NCI-H2107 treated with DMSO at 0.1 percent for 48 hours (cell line): ENCODE measurements around the gene SULF2.

Source experiments
- DNase-seq: peaks from one replicate; lab custom pipeline; 2025; ENCODE audit not compliant: unreplicated experiment; lab: John Stamatoyannopoulos, UW

Gene SULF2

DNA sequence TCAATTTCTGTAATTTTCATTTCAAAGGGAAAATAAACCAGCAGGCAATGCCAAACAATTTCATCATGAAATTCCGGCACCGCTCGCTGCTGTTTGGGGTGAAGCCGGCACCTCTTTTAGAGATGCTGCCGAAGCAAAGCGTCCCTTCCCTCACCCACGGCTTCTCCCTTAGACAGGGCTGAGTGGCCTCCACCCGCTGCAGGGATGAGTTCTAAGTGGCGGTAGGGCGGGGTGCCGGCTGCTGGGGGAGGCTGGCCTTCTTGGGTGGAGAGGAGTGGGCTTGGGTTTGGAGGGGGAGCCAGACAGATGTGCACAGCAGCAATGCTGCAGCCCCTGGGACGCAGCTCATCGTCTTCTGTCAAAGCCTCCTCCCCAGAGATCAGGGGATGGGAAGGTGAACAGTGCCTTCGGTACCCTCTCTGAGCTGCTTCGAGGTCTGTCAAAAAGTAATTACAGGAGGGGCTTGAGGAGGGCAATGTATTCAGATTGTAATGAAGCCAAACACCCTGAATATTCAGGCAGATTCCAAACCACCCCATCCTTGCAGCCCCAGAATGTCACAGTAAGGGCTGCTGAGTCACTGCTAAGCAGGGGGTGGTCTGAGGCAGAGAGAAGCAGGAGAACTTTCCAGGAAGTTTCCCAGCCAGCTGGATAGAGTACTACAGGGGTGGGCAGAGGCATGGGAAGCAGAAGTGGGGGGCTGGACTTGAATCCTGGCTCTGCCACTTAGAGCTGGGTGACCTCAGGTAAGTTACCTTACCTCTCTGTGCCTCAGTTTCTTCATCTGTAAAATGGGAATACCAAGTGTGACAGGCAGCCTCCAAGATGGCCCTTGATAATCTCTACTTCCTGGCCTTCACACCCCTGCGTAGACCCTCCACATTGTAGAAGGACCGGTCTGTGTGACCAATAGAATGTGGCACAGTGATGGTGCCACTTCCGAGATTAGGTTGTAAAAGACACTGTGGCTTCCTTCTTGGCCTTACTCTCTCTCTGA, 96.6 kb downstream of the SULF2 start:
- DNase-seq, result no peak

DNA sequence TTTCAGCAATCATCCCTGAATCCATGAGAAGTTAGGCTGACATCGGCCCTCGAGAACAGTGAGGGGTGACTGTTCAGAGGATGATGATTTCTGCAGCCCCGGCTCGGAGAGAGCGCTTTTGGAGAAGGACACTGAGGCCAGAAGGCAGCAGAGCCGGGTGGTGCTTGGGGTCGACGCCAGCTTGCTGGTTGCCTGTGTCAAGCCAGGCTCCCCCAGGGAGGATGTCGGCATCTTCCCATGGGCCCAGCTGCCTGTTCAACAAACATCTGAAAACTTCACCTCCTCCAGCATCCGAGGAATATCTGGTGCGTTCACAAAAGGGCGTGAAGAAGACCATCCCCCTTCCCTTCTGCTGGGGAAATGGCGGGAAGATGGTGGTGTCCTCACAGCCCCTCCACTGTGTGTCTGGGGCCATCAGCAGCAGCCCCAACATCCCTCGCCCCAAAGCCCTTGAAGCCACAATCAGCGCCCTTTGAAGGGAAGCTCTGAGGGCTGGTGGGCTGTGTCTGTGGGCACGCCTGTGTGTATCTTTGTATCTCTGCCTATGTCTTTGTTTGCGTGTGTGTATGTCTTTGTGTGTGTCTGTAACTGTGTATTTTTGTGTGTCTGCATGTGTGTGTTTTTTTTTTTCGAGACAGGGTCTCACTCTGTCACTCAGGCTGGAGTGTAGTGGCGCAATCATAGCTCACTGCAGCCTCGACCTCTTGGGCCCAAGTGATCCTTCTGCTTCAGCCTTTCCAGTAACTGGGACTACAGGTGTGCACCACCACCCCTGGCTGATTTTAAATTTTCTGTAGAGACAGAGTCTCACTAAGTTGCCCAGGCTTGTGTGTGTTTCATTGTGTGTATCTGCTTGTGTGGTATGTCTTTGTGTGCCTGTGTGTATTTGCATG, 97.9 kb downstream of the SULF2 start:
- DNase-seq, result no peak

DNA sequence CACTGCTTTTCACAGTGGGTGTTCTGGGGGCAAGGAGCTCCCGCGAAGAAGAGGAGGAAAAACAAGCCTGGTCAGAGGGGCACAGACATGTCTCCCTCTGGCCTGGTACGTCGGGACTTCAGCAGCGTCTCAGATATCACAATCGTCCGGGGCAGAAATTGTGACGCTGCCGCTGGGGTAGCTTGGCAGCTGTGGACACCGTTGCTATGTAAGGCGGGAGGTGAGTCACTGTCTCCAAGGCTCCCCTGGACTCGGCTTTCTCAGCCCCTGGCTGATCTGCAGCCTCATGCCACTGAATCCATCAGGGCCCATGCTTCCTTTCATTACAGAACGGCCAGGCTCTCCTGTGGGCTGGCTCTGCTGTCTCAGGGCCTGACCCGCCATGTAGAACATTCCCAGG, 98.7 kb downstream of the SULF2 start:
- DNase-seq, result no peak

DNA sequence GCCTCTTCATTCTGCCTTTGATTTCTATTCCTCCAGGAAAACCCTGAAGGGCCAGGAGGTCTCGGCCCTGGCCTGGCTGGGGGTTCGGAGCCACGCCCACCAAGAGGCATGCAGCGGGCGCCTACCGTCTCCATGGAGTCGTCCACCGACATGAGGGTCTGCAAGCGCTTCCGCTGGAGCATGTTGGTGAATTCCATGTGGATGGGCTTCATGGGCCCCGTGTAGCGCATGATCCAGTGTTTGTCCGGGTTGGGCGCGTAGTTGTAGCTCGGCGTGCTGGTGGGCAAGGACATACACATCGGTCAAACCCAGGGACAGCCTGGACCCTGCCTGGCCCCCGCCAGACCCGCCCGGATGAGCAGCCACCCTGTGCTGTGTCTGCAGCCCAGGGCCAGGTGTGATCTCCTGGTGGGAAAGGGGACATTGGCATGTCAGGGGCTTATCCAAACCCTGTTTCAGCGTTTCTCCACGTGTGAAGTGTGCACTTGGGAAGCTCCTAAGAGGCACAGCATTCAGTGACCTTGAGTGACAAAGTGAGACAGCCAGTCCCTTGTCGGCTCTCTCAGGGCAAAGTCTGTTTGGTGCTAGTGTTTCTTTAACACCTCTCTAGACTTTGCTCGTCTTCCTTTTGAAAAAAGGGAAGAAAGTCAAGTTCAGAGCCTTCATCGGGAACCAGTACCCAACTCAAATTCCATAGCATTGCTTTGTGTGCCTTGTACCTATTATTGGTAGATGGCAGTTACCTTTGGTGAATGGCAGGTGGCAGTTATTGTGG, 100.8 kb downstream of the SULF2 start:
- no peak for DNase-seq

DNA sequence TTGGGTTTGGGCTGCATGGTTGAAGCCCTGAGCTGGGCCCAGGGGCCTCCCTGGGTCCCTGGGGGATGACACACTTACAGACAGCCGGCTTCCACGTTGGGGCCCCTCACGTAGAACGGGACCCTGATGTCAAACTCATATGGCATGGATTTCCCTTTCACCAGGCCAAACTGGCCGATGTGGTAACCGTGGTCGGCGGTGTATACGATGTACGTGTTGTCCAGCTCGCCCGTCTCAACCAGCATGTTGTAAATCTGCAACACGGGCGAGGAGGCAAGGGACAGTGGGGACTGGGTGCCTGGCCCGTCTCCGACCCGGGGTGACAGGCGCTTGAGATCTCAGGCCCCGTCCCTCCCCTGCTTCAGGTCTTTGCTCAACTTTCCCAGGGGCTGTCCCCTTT, 102.4 kb downstream of the SULF2 start:
- DNase-seq, result no peak

DNA sequence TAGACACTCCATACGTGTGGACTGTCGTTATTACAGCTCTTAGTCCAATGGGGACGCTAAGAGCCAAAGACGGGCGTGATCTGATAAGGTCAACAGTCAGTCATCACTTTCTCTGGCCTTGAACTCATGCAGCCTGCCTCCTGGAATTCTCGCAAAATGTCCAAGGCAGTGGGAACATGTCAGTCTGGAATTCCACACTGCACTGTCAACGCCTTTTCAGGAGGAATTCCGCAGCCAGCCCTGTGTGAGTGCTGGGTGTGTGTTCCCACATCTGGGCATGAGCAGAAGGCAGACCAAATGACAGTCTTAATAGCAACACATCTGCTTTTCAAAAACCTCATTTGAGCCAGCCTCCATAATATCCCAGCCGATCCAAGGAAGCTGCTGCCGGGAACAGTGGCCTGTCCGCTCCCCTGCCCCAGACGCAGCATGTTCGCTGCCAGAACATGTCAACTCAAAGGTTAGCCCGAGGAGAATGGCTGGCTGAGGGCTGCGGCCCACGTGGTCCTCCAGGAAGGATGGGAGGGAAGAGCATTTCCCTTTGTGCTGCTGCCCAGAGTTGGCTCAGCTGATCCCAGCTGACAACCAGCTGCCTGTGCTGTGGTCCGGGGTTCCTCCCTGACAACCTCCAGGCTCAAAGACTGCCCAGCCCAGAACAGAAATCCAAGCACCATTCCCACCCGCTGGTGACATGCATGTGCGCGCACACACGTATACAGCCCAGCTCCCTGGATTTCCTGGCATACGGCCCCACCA, 103.1 kb downstream of the SULF2 start:
- DNase-seq, result no peak

GRCh38 chr20:47680804-47681529, 104.3 kb downstream of the SULF2 start:
- no peak for DNase-seq

DNA sequence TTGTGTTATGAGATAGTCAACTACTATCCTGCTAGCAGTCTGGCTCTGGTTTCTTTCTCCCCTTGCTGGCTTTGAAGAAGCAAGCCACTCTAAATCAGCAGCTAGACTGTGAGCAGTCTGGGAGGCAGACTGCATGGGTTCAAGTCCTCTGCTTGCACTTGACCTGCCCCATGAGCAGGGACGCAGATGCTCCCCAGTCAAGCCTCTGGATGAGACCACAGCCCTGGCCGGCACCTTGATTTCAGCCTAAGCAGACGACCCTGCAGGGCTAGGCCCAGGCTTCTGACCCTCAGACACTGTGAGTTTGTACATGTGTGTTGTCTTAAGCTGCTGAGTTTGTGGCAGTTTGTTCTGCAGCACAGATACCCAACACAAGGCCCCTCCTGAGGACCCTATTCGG, 105.8 kb downstream of the SULF2 start:
- DNase-seq, result no peak

DNA sequence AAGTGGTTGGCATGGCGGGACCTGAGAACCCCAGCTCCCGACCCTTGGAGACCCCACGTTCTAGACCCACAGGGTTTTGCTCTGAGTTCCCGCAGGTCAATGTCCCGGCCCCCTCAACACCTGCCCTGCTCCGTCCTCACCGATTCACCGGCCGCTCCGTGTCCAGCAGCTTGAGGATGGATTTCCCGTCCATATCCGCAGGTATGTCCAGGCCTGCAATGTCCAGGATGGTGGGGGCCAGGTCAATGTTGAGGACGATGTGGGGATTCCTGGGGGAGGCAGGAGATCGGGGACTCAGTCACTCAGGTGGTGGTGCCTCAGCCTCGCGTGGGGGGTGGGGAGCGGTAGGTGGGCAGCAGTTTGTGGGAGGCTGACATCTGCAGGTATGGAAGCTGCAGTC, 106.7 kb downstream of the SULF2 start:
- no peak for DNase-seq

- peak; percentile 36 for DNase-seq
Measured at GRCh38 chr20:47677635-47678453, 107.4 kb downstream of the SULF2 start.

GRCh38 chr20:47676912-47677634, 108.2 kb downstream of the SULF2 start:
- DNase-seq, result no peak

GRCh38 chr20:47676219-47676721, 109.0 kb downstream of the SULF2 start:
- no peak for DNase-seq

DNA sequence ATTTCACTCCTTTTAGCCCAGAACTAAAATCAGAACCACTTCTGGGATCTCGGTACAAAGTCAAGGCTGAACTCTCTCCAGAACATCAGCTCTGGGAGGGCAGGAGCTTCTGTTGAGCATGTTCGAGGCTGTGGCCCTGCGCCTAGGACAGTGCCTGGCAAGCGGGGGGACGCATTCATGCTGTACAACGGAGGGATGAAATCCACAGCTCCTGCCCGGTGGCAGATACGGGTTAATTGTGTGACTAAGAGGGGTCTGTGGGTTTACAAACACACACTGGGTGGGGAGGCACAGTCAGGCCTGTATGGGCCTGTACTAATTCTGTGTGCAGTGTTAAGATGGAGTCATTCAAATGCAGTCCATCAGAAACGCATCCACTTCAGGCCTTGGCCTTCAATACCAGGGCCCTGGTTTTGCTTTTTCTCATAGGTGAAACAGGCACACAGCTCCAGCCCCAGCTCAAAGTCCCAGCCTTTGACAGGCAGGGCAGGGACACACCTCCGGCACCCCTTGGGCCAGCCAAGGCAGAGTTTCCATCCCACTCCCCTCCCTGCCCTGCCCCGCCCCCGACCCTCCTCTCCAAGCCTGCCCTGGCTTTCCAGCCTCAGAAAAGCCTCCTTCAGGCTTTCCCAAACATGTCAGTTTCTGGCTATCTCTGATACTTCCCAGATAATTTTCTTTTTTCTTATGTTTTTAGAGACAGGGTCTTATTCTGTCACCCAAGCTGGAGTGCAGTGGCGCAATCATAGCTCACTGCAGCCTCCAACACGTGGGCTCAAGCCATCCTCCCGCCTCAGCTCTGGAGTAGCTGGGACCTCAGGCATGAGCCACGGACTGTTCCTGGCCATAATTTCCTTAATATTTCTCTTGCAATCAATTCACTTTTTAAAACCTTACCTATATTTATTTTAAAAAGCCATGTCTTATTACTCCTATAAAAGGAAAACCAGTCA, 109.8 kb downstream of the SULF2 start:
- no peak for DNase-seq

DNA sequence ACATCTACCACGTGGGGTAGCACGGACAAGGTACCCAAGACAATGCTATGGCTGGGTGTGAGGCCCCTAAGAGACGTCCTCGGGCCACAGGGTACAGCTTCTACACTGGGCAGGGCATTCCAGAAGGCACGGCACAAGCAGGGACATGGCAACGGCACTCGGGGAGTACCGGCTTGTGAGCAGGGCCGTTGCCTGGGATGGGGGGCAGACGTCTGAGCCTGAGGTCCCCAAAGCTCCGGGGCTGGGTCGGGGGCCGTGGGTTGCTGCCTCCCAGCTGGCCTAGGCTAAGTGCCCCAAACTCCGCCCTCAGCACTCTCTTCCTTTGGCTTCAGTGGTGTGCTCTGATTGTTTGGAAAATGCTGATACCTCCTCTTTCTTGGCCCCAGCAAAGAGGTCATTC, 110.6 kb downstream of the SULF2 start:
- DNase-seq, result no peak

DNA sequence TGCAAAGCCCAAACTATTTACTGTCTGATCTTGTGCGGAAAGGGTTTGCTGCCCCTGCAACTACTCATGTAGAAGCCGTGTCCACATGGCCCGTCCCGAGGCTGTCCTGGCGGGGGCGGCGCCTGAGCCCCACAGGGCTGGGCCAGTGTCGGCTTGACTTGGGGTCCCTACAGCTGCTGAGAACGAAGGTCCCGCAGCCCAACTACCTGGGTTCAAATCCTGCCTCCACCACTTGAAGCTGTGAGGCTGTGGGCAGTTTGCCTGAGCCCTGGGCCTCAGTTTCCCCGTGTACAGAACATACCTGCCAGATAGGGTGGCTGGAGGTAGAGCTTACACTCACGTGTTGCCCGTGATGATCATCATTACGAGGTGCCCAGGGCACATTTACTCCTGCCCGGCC, 111.1 kb downstream of the SULF2 start:
- no peak for DNase-seq

GRCh38 chr20:47673671-47673955, 111.7 kb downstream of the SULF2 start:
- DNase-seq, result no peak
